B cell (primary cell): Measurements from ENCODE around the gene UBTD1. TPM values are rescaled to one million over a fixed set of nuclear protein-coding genes. Genes with fewer than 3 reads are reported as not detected.

ENCODE experiments used
- ATAC-seq: fragments of 200-7000 bp; cut with Tn5 transposase; one replicate; pipeline ENCODE4 v1.10.0; 2021; ENCODE audit warnings: low read depth, mild to moderate bottlenecking, moderate number of reproducible peaks, moderate library complexity
- CTCF ChIA-PET: fragments of 350-600 bp; sonication (Branson Sonifier 250); formaldehyde crosslinking; loops from one replicate; lab custom pipeline; 2021; ENCODE audit warnings: antibody characterized with exemption, inconsistent platforms; lab: Charles Lee
- POLR2A ChIA-PET: fragments of 350-600 bp; sonication (Branson Sonifier 250); formaldehyde crosslinking; loops from one replicate; lab custom pipeline; 2021; ENCODE audit warnings: antibody characterized with exemption; lab: Charles Lee
- DNase-seq: peaks from one replicate; pipeline ENCODE4 v3.0.0; 2013
- H2AFZ ChIP-seq: 2 replicates; pipeline ENCODE4 v1.6.1; 2012; ENCODE audit warnings: mild to moderate bottlenecking, low read depth, low read length; ENCODE audit not compliant: insufficient read depth, poor library complexity, severe bottlenecking
- H3K27ac ChIP-seq, 2 donors: 1 replicate in 1 of 2; 2 replicates in 1 of 2; pipeline ENCODE4 v1.5.1; 2012 to 2013; ENCODE audit warnings: low read length in 2 of 2, mild to moderate bottlenecking in 2 of 2, moderate library complexity in 1 of 2
- H3K27me3 ChIP-seq, 4 experiments: fragments of 200-600 bp in 1 of 4; sonication (generic) in 1 of 4; replicated peaks in 1 of 4; 1 replicate in 2 of 4; 2 replicates in 2 of 4; pipeline versions ENCODE4 v1.6.1 to v1.7.0; 2013 to 2016; ENCODE audit warnings: low read length in 3 of 4, mild to moderate bottlenecking in 2 of 4, mixed read lengths in 1 of 4, moderate library complexity in 1 of 4; ENCODE audit not compliant: insufficient read depth in 4 of 4, control insufficient read depth in 3 of 4; ENCODE audit errors: control extremely low read depth in 1 of 4
- H3K36me3 ChIP-seq, 2 experiments: replicated peaks in 1 of 2; 1 replicate in 1 of 2; 2 replicates in 1 of 2; pipeline versions ENCODE4 v1.6.1 to v1.7.1; 2013; ENCODE audit warnings: low read length in 1 of 2; ENCODE audit not compliant: insufficient read depth in 2 of 2, control insufficient read depth in 1 of 2; ENCODE audit errors: control extremely low read depth in 1 of 2, extremely low read depth in 1 of 2
- H3K4me1 ChIP-seq, 2 donors: fragments of 200-600 bp in 1 of 2; sonication (generic) in 1 of 2; 1 replicate in 1 of 2; 2 replicates in 1 of 2; pipeline versions ENCODE4 v1.5.1 to v1.6.1; 2013 to 2017; ENCODE audit warnings: low read length in 2 of 2; ENCODE audit not compliant: control insufficient read depth in 2 of 2, insufficient read depth in 2 of 2
- H3K4me2 ChIP-seq: replicated peaks from 2 replicates; pipeline ENCODE3; 2012; ENCODE audit warnings: mild to moderate bottlenecking, low read depth, low read length; ENCODE audit not compliant: poor library complexity, severe bottlenecking
- H3K4me3 ChIP-seq, 5 experiments: fragments of 200-600 bp in 1 of 5; sonication (generic) in 1 of 5; 1 replicate in 3 of 5; 2 replicates in 2 of 5; pipeline versions ENCODE4 v1.5.1 to v1.7.0; 2011 to 2016; ENCODE audit warnings: low read length in 4 of 5, mild to moderate bottlenecking in 4 of 5, low read depth in 2 of 5, control low read depth in 1 of 5, moderate library complexity in 1 of 5; ENCODE audit not compliant: insufficient read depth in 1 of 5; ENCODE audit errors: control extremely low read depth in 1 of 5, extremely low read depth in 1 of 5
- H3K79me2 ChIP-seq: fragments of 200-600 bp; sonication (generic); one replicate; pipeline ENCODE4 v1.6.0; 2016; ENCODE audit warnings: low read length; ENCODE audit not compliant: control insufficient read depth, insufficient read depth
- H3K9ac ChIP-seq: fragments of 200-600 bp; sonication (generic); 2 replicates; pipeline ENCODE4 v1.6.1; 2017; ENCODE audit warnings: mild to moderate bottlenecking, low read length, moderate library complexity
- H3K9me3 ChIP-seq, 3 donors: one replicate each; pipeline versions ENCODE4 v1.6.1 to v1.7.1; 2013; ENCODE audit warnings: low read length in 2 of 3; ENCODE audit not compliant: control insufficient read depth in 2 of 3, insufficient read depth in 1 of 3; ENCODE audit errors: control extremely low read depth in 1 of 3
- H4K20me1 ChIP-seq: 2 replicates; pipeline ENCODE4 v1.6.0; 2012; ENCODE audit warnings: mild to moderate bottlenecking, low read length; ENCODE audit not compliant: insufficient read depth, control insufficient read depth, poor library complexity, severe bottlenecking
- H3K27ac Mint-ChIP-seq: one replicate; pipeline ENCODE4 v1.8.0; 2021; ENCODE audit warnings: mixed read lengths
- H3K27me3 Mint-ChIP-seq: one replicate; pipeline ENCODE4 v1.8.0; 2021; ENCODE audit warnings: mixed read lengths
- H3K4me1 Mint-ChIP-seq: one replicate; pipeline ENCODE4 v1.8.0; 2021; ENCODE audit warnings: mixed read lengths
- H3K4me3 Mint-ChIP-seq: one replicate; pipeline ENCODE4 v1.8.0; 2021; ENCODE audit warnings: mixed read lengths
- H3K9me3 Mint-ChIP-seq: one replicate; pipeline ENCODE4 v1.8.0; 2022; ENCODE audit warnings: mixed read lengths; ENCODE audit not compliant: insufficient read depth
- EZH2 ChIP-seq: IDR thresholded peaks from 2 replicates; pipeline ENCODE4 v1.6.1; 2012; ENCODE audit warnings: borderline replicate concordance, low read depth, mild to moderate bottlenecking, moderate library complexity, low read length; ENCODE audit not compliant: insufficient read depth, poor library complexity, severe bottlenecking
- WGBS: methylation state at CpG from one replicate; pipeline ENCODE4 v1.1.5; 2013; ENCODE audit warnings: missing lambda C conversion rate; ENCODE audit not compliant: insufficient coverage; 5-methylcytosine and 5-hydroxymethylcytosine counted together
- intact Hi-C: fragments of 100-400 bp; cut with micrococcal nuclease; formaldehyde crosslinking; loops from one replicate; pipeline ENCODE4 v1.10.0; 2022
- polyA plus RNA-seq: library from polyadenylated mRNA; depleted of rRNA; stranded (reverse); fragments of >200 nt; gene quantifications from 2 replicates; pipeline ENCODE4 v1.2.3, GENCODE V29; 2012
- total RNA-seq, 2 donors: library from RNA; stranded (reverse); fragments of 120-200 nt in 1 of 2; gene quantifications; 1 replicate in 1 of 2; 2 replicates in 1 of 2; pipeline versions ENCODE4 v1.2.3 to v1.2.4, GENCODE V29; 2013 to 2022
- TF ChIP-seq, protein P1 (sequence below): fragments of 200-600 bp; IDR thresholded peaks from one replicate; pipeline ENCODE4 v1.8.0; 2022; ENCODE audit warnings: antibody characterized with exemption, mild to moderate bottlenecking

The UBTD1 gene
- total and polyA plus RNA-seq, 2 donors (not counting 1 experiment from before 2014, with no cell fraction given) = 1.3 to 1.8 TPM

DNA sequence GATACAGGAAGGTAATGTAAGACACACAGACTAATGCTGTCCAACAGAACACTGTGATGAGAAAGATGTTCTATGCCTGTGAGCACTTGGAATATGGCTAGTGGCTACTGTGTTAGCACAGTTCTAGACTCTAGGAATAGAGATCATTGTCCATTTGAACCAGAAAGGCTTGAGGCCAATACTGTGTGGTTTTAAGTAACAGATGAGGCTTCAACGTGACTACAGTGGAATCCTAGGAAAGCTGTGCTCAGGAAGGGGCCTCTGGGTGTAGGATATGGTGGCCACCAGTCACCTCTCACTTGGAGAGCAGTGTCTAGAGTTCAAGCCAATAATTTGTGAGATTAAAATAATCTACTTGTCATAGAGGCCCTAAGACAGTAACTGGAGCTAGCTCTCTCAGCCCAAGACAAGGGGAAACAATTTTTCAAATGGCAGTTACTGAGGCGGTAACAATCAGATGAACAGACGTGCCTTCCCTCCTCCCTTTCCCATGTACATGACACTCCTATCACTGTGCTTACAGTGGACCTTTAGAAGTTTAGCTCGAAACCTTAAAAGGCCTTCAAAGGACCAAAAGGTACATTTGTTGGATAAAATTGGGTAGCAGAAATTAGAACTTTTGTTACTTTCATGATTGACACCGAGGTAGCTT lies 42.6 kb upstream of the UBTD1 start:
- H3K4me1 Mint-ChIP-seq = no peaks in the 10 kb centered on the region
- DNase-seq (no peak), ATAC-seq (no peak)
- intact Hi-C loops = no loop called here
- Histone ChIP-seq H3K27ac (no peak overlapping the region), H3K79me2 (peaks cover 17% of the 10 kb centered on the region), H3K4me3 (no peak overlapping the region), H3K36me3 (peaks cover 6 to 92% of the 10 kb centered on the region in 2 experiments), H3K27me3 (no peaks in the 10 kb centered on the region), H3K9me3 (no peaks in the 10 kb centered on the region), H3K4me2 (no peak overlapping the region), H3K9ac (no peak overlapping the region), H3K4me1 (no peaks in the 10 kb centered on the region), H4K20me1 (peaks cover 17% of the 10 kb centered on the region), H2AFZ (no peak overlapping the region)
- H3K4me3 Mint-ChIP-seq = no peak overlapping the region
- ChIA-PET POLR2A (no interaction called here), CTCF (no interaction called here)
- peak overlapping the region; percentile 46 for H3K27ac Mint-ChIP-seq
- WGBS = 75% methylated on average over 4 of the region's 5 CpGs
- no peaks in the 10 kb centered on the region for H3K27me3 Mint-ChIP-seq
- TF ChIP-seq EZH2 = no peak
- TF ChIP-seq, protein P1, sequence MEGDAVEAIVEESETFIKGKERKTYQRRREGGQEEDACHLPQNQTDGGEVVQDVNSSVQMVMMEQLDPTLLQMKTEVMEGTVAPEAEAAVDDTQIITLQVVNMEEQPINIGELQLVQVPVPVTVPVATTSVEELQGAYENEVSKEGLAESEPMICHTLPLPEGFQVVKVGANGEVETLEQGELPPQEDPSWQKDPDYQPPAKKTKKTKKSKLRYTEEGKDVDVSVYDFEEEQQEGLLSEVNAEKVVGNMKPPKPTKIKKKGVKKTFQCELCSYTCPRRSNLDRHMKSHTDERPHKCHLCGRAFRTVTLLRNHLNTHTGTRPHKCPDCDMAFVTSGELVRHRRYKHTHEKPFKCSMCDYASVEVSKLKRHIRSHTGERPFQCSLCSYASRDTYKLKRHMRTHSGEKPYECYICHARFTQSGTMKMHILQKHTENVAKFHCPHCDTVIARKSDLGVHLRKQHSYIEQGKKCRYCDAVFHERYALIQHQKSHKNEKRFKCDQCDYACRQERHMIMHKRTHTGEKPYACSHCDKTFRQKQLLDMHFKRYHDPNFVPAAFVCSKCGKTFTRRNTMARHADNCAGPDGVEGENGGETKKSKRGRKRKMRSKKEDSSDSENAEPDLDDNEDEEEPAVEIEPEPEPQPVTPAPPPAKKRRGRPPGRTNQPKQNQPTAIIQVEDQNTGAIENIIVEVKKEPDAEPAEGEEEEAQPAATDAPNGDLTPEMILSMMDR = no peak
- no peaks in the 10 kb centered on the region for H3K9me3 Mint-ChIP-seq

DNA sequence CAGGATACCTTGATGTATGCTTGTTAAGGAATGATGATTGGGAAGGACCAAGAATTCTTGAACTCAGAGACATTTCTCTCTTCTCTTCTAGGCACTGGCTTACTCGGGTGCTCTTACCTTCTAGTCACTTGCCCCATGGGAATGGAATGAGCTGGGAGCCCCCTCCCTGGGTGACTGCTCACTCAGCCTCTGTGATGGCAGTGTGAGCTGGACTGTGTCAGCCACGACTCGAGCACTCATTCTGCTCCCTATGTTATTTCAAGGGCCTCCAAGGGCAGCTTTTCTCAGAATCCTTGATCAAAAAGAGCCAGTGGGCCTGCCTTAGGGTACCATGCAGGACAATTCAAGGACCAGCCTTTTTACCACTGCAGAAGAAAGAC lies 42.0 kb upstream of the UBTD1 start:
- no peak overlapping the region for H3K4me3 Mint-ChIP-seq
- H3K9me3 Mint-ChIP-seq = no peaks in the 10 kb centered on the region
- ATAC-seq = no peak
- H3K4me3 ChIP-seq = no peak overlapping the region
- H3K27ac Mint-ChIP-seq = peak overlapping the region; percentile 46
- 74% methylated on average over 2 of the region's 3 CpGs for WGBS
- peaks cover 12% of the 10 kb centered on the region for H4K20me1 ChIP-seq
- ChIA-PET POLR2A (no interaction called here), CTCF (no interaction called here)
- no peaks in the 10 kb centered on the region for H3K9me3 ChIP-seq
- peaks cover 12% of the 10 kb centered on the region for H3K79me2 ChIP-seq
- no peak overlapping the region for H3K4me2 ChIP-seq
- DNase-seq = no peak
- no peak overlapping the region for H2AFZ ChIP-seq
- no peaks in the 10 kb centered on the region for H3K27me3 Mint-ChIP-seq
- intact Hi-C loops = no loop called here
- no peak overlapping the region for H3K9ac ChIP-seq
- no peaks in the 10 kb centered on the region for H3K4me1 Mint-ChIP-seq
- no peak overlapping the region for H3K27ac ChIP-seq
- H3K36me3 ChIP-seq = peaks cover 8 to 92% of the 10 kb centered on the region in 2 experiments
- TF ChIP-seq, protein P1 = no peak
- TF ChIP-seq EZH2 = no peak
- no peaks in the 10 kb centered on the region for H3K27me3 ChIP-seq
- no peaks in the 10 kb centered on the region for H3K4me1 ChIP-seq
